ENCODE measurements around the gene LRRC7.

Gene LRRC7

GRCh38 chr1:69587391-69587790, 19.7 kb downstream of the LRRC7 start:
- no peak for DNase-seq

DNA sequence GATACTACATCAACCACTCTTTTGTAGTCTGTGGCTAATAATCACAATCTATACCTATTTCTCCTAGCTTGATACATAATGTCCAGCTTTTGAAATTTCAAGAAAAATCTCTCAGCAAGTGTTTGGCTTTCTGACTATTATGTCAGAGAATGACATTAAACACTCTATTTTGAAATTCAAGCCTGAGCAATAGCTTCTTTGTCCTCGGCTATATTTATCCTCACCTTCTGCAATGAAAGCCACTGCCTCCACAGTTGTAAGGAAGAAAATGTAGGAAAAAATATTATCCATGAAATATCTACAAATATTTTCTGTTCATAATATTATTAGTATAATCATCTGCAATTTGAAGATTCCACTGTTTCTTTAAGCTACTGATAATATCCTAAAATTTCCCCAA, 22.1 kb downstream of the LRRC7 start:
- DNase-seq = no peak

DNA sequence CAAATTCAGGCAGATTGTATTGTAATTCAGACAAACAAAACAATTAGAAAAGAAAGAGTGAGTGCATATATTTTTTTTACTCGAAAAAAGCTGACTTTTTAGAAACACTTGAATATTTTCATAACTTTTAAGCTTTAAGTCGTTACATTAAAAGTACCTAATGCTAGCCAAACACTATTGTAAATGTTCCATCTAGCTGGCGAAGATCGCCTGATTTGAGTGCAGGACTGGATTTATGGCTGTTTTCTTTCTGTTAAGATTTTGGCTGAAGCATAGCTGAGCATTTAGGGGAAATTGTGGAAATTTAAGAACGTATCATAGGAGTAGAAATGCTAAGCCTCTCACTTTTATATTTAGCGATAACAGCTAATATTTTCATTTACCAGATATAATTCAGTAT, 24.6 kb downstream of the LRRC7 start:
- no peak for DNase-seq

DNA sequence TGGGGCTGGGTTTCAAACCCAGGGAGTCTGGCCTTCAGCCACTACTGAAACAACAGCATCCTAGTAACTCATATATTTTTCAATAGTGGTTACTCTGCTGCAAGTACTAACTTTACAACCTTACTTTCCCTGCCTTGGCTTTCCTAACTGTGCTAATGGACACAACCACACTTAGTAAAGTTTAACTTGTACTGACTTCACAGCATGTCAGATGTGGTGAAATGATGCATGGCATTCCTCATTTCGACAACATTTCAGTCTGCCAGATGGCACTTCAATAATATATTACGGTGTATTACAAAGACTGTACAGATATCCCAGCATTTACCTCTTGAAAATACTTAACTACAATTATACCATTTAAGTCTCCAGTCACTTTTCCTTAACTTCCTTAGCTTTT, 27.8 kb downstream of the LRRC7 start:
- no peak for DNase-seq

DNA sequence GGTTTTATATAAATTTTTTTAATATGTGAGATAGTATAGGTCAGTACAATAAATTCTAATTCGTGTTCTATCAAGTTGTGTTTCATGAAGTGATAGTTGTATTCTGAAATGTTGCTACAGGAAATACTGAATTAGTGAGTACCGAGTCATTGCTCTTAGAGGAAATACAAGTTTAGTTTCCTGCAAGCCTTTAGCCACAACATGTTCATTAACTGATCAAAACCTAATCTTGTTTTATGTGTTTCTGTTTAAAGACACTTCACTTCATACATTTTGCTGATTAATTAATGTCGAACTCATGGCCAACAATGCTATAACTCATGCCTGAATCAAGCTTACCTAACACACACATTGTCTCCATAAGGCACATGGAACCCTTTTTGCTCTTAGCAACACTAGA, 43.6 kb downstream of the LRRC7 start:
- DNase-seq = no peak

DNA sequence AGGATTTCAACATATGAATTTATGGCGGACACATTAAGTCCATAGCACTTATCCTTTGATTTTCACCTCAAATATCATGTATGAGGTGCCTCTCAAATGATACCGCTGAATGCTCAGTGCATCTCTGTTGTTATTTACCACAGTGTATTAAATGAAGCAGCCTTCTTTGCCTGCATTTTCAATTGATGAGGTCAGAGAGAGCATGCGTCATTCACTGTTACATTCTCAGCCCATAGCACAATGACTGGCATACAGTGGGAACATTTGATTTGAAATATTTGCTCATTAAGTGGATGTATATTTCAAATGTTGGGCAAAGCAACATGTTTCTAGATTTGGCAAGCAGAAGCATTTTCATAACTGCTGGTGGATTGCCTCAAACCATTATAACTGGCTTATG, 45.7 kb downstream of the LRRC7 start:
- no peak for DNase-seq

DNA sequence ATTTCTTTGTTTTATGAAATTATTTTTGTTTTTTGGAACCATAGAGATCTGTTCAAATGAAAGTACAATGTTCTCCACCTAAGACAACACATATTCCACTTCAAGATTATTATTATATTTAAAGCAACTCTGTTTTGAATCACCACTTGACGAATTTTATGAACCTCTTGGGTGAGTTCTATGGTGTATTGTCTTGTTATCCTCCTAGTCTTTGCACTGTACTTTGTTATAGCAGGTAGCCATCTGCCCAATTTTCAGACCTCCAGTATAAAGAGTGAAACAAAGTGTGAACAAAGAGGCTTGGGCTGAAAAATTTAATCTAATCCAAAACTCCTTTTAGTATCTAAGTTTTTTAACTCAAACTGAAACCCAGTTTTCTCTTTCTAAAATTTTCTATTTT, 71.0 kb downstream of the LRRC7 start:
- DNase-seq = no peak

DNA sequence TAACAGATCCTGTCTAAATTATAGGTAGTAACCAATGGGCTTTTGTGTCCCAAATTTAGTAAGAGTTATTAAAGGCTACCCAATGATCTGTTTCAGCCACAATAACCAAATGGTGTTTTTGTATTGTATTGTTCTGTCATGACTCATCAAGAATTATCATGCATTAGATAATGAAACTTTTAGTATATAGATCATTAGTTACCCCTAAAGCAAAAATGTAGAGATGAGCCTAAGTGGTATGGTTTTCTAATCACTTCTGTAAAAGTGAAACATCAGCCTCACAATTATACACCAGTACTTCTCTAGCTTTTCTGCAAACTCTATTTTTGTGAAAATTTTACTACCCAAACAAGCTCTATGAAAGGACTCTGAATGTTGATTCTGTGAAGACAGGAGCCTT, 71.4 kb downstream of the LRRC7 start:
- no peak for DNase-seq

DNA sequence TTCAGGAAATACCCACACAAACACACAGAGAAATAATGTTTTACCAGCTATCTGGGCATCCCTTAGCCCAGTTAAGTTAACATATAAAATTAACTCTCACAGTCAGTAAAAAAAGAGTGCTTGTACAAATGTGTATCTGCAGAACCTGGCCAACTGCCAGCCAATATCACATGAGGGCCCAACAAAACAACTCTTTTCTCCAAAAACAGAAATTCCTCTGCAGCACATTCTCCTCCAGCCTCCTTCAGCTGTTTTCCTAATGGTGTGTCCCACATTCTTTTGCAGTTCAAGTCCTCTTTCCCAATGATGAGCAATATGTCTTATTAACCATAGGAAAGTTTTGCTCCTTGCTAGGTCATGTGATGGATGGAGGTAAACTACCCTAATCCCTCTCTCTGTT, 75.5 kb downstream of the LRRC7 start:
- peak in 3 of 56 donors; percentile 1 to 35 (median 1) for DNase-seq

DNA sequence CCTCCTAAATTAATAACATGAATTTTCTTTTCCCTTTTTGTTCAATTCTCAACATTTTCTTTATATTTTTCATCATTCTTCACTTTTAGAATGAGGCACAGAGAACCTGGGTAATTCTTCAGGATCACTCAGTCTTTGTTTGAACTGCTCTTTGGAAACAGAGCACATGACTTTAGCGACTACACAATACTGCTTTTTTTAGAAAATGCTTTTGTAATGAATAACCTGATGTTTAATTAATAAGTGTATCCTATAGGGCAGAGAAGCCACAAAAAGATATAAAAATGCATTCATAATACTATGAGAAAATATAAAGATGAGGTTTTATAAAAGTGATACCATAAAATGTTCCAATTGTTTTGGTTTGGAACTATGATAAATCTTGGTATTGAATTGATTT, 77.8 kb downstream of the LRRC7 start:
- no peak for DNase-seq

GRCh38 chr1:69648486-69648885, 80.8 kb downstream of the LRRC7 start:
- no peak for DNase-seq

DNA sequence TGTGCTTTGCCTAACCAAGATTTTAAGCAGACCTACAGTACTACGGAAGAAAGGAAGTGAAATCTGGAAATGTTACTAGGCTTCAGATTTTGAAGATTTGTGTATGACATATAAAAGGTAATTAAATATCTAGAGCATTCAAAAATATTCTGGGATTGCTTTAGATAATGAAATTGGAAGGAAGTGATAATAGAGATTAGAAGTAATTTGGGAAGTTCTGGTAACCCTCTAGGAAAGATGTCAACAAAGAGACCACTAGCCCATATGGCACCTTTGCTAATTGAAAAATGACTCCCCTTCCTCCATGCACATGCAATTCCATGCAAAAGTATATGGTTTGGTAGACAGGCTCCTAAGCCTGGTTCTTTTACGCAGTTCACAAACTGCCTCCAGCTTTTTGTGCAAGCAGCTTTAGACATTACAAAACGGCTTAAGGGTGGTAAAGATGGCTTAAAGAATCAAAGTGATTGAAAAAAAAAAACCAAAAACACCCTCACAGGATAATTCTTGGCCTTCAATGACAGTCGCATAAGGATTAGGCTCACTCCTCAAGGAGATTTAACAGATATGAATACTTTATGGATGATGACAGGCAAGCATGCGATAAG, 81.8 kb downstream of the LRRC7 start:
- DNase-seq = no peak

GRCh38 chr1:69650779-69651178, 83.1 kb downstream of the LRRC7 start:
- no peak for DNase-seq

DNA sequence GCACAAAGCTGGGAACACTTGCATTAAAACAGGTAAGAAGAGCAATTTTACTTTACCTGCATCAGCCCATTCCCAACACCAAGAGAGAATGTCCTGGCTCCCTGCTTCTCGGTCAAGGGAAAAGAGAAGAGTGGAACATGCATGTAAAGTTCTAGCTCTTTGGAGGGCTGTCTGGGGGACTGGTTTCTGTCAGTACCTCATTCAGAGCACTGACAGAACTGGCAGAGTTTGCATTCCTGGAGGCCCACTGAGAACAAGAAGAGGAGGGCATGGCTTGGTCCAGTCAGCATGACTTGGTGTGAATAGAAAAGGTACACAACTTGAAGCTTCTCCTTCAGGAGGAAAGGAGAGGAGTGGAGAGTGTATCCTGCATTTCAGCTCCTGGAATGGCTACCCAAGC, 83.9 kb downstream of the LRRC7 start:
- DNase-seq = no peak

DNA sequence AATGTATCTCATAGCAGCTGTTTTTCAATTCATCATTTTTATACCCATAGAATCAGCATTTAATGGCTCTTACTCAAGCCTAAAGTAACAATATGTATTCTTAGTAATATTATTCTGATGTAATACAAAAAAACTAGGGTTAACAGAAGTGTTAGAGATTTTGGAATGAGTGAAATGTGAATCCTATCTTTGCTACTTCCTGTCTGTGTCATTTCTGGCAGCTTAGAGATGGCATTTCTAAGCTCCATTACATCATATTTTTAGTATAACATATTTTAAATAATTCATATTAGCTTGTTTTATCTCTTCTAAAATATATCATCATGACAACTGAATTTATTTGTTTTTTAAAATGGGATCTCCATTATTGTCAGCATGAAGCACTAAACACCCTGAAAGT, 90.2 kb downstream of the LRRC7 start:
- DNase-seq = no peak

- DNase-seq = no peak
Observed at GRCh38 chr1:69661686-69662085, 94.0 kb downstream of the LRRC7 start.

DNA sequence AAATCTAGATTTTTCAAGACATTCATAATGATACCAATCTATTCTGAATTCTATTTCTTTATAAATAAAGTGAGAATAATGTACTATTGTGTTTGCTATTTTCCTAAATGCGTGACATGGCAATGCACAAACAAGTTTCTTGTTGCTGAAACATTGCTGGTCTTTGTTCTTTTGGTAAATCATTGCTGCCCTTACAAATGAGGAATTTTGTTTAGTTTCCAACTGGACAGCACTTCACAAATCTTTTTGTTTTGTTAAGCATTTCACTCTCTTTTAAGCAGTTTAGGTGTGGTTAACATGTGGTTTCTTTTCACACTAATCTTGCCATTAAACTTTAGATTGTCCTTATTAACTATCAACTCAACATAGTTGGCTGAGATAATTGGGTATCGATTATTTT, 94.6 kb downstream of the LRRC7 start:
- DNase-seq = no peak

DNA sequence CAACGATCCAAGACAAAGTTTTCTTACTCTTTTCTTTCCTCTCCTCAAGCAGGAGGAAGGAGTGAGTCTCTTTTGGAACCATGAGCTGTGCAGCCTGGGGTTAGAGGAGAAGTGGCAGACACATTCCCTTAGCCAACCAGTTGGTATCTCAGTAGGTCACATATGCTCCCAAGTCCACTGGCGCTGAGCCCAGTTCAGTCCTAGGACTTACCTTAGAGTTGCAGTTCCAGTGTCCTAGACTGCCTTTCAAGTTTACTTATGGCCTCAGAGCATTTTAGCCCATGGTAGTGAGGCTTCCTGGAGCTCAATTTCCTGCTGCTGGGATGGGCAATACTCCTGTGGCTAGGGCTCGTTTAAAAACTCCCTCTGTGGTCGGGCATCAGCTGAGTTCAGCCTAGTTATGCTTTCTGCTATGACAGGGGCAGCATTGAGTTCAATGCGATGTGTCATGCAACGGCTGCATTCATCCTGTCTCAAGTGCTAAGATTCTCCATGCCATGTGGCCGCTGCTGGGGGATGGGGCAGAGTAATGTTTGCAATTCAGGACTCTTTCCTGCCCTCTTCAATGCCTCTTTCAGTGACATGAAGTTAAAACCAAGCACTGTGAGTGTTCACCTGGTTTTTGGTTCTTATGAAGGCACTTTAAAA, 103.8 kb downstream of the LRRC7 start:
- peak in 11 of 56 donors; percentile 3 to 27 (median 14) for DNase-seq

GRCh38 chr1:69673321-69673720, 105.6 kb downstream of the LRRC7 start:
- DNase-seq = peak in 1 of 56 donors; percentile 27

DNA sequence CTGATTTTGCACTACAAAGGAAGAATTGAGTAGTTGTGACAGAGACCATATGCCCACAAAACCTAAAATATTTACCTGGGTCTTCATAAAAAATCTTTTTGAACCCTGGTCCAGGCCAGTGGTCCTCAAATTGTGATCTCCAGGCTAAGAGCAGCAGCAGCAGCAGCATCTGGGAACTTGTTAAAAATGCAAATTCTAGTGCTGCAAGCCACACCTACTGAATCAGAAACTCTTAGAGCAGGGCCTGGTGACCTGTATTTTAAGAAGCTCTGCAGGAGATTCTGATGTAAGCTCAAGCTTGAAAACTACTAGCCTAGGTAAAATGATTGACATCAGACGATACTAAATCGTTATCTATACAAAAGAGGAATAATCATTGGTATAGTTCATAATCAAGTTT, 112.2 kb downstream of the LRRC7 start:
- no peak for DNase-seq

DNA sequence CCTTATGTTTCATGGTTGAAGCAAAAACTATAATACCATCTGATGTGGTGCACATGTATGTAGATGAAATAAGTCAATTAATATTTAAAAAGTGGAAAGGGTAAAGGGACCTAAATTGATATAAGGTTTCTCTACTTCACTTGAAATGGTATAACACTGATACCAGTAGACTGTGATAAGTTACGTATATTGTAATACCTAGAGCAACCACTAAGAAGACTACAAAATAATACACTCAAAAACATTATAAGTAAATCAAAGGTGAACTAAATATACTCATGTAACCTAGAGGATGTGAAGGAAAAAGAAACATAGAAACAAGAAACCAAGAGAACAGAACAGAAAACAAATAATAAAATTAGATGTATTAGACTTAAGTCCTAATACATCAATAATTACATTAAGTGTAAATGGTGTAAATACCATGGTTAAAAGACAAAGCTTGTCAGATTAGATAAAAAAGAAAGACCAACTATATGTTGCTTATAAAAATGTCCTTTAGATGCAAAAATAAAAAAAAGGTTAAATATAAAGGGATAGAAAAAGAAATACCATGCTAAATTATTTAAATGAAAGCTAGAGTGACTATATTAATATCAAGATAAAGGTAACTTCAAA, 118.8 kb downstream of the LRRC7 start:
- no peak for DNase-seq

DNA sequence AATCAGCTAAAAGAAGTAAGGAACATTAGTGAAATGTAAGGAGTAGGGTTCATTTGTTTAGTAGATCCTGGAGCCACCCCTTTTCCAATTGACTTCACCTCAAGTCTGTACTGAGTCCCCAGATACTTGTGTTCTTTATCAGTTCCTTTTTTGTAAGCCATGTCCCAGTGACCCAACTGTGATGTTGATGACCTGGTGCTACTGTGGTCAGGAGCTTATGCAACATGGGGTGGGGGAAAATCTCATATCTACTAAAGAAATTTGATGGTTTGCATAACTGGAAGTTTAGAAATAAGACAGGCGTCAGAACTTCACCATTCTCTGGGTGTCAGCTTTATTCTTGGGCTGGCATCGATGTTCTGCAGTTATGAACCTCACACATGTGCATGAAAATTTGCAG, 120.5 kb downstream of the LRRC7 start:
- DNase-seq = no peak

GRCh38 chr1:69691179-69691578, 123.5 kb downstream of the LRRC7 start:
- no peak for DNase-seq
